K562 (cell line): ENCODE measurements around the gene NBPF20. TPM values are rescaled to one million over a fixed set of nuclear protein-coding genes. Genes with fewer than 3 reads are reported as not detected.
"Not testable (repeated sequence)": the region's sequence is repeated elsewhere in the genome, so short reads cannot be mapped to it uniquely, and the experiment has no call there.

Experiments
- ARNT ChIP-seq, 2 experiments: fragments of 450-650 bp; IDR thresholded peaks; 2 replicates each; pipeline ENCODE4 v1.6.1; 2016; ENCODE audit warnings: mild to moderate bottlenecking in 1 of 2
- CEBPG ChIP-seq, 3 experiments: fragments of 200-800 bp in 1 of 3; sonication (Bioruptor generic) in 1 of 3; sonication (generic) in 1 of 3; formaldehyde crosslinking in 1 of 3; IDR thresholded peaks in 2 of 3; conservative IDR thresholded peaks in 1 of 3; 2 replicates each; pipeline versions ENCODE4 v1.6.1 to v1.8.0; 2016 to 2022; ENCODE audit warnings: missing compliant biosample characterization in 2 of 3, missing genetic modification characterization in 2 of 3, mild to moderate bottlenecking in 1 of 3, missing genetic modification reagents in 1 of 3
- GTF2A2 ChIP-seq: IDR thresholded peaks from 2 replicates; pipeline ENCODE4 v1.6.1; 2016; ENCODE audit warnings: mild to moderate bottlenecking, missing genetic modification characterization, missing compliant biosample characterization
- ILF3 ChIP-seq: fragments of 450-650 bp; IDR thresholded peaks from 2 replicates; pipeline ENCODE4 v1.6.1; 2018; ENCODE audit warnings: antibody characterized with exemption, mild to moderate bottlenecking, moderate library complexity, borderline replicate concordance
- JUND ChIP-seq, 2 experiments: IDR thresholded peaks; 2 replicates in 1 of 2; 3 replicates in 1 of 2; pipeline ENCODE4 v1.6.1; 2011; ENCODE audit warnings: borderline replicate concordance in 2 of 2, low read depth in 2 of 2, low read length in 2 of 2, improper control_type of control experiment in 1 of 2, missing biosample characterization in 1 of 2, missing genetic modification characterization in 1 of 2, missing genetic modification reagents in 1 of 2
- KDM1A ChIP-seq, 2 experiments: fragments of 450-650 bp; IDR thresholded peaks; 2 replicates each; pipeline ENCODE4 v1.6.1; 2016; ENCODE audit warnings: mild to moderate bottlenecking in 2 of 2
- MLLT1 ChIP-seq, 2 experiments: fragments of 450-650 bp; IDR thresholded peaks; 2 replicates each; pipeline ENCODE4 v1.6.1; 2016
- MYC ChIP-seq, 2 experiments: fragments of 250-450 bp in 1 of 2; sonication (Bioruptor Pico) in 1 of 2; IDR thresholded peaks; 2 replicates each; pipeline versions ENCODE4 v1.5.1 to v1.6.1; 2012 to 2021; ENCODE audit warnings: low read depth in 2 of 2, borderline replicate concordance in 1 of 2, improper control_type of control experiment in 1 of 2, low read length in 1 of 2, mild to moderate bottlenecking in 1 of 2, moderate library complexity in 1 of 2
- NCOA6 ChIP-seq: fragments of 450-650 bp; IDR thresholded peaks from 2 replicates; pipeline ENCODE4 v1.6.1; 2017; ENCODE audit warnings: mild to moderate bottlenecking
- NFXL1 ChIP-seq: fragments of 450-650 bp; formaldehyde crosslinking; IDR thresholded peaks from 2 replicates; pipeline ENCODE4 v1.4.0; 2021; ENCODE audit warnings: mild to moderate bottlenecking
- PHF20 ChIP-seq: fragments of 450-650 bp; IDR thresholded peaks from 2 replicates; pipeline ENCODE4 v1.6.1; 2018; ENCODE audit not compliant: partially characterized antibody
- SMARCE1 ChIP-seq: fragments of 450-650 bp; IDR thresholded peaks from 2 replicates; pipeline ENCODE4 v1.7.1; 2016; ENCODE audit warnings: mild to moderate bottlenecking
- ZBTB8A ChIP-seq: fragments of 450-650 bp; IDR thresholded peaks from 2 replicates; pipeline ENCODE4 v1.6.1; 2018; ENCODE audit warnings: mild to moderate bottlenecking, moderate library complexity; ENCODE audit not compliant: partially characterized antibody
- ZNF239 ChIP-seq: fragments of 250-450 bp; sonication (Bioruptor Pico); IDR thresholded peaks from 2 replicates; pipeline ENCODE4 v1.4.0; 2020; ENCODE audit warnings: mild to moderate bottlenecking
- ZNF354B ChIP-seq: fragments of 250-450 bp; sonication (Bioruptor Pico); IDR thresholded peaks from 2 replicates; pipeline ENCODE4 v1.4.0; 2020
- ZNF717 ChIP-seq: fragments of 250-450 bp; sonication (Bioruptor Pico); IDR thresholded peaks from 2 replicates; pipeline ENCODE4 v1.5.0; 2021
- ZNF75A ChIP-seq: fragments of 450-650 bp; formaldehyde crosslinking; IDR thresholded peaks from 2 replicates; pipeline ENCODE4 v1.4.0; 2020; ENCODE audit warnings: mild to moderate bottlenecking
- polyA plus RNA-seq, 8 experiments: library from polyadenylated mRNA; depleted of rRNA in 4 of 8; stranded (reverse) in 5 of 8; unstranded in 3 of 8; fragments of >200 nt; fragmentation: Nextera tagmentation in 2 of 8; fragmentation: Illumina TruSeq in 1 of 8; extraction: Ambion mirVana in 2 of 8; extraction: Trizol in 1 of 8; gene quantifications; 2 replicates each; pipeline versions ENCODE4 v1.2.1 to v1.2.3, GENCODE V29; 2011 to 2014; ENCODE audit warnings: inconsistent platforms in 1 of 8, missing spikeins in 1 of 8
- total RNA-seq, 7 experiments: library from RNA; depleted of rRNA in 6 of 7; stranded (reverse); fragments of >200 nt in 6 of 7; fragmentation: Illumina TruSeq in 2 of 7; extraction: Trizol in 2 of 7; gene quantifications; 2 replicates each; pipeline versions ENCODE4 v1.2.1 to v1.2.3, GENCODE V29; 2011 to 2021; ENCODE audit warnings: low replicate concordance in 1 of 7
- TF ChIP-seq, protein P1 (sequence below): fragments of 450-650 bp; IDR thresholded peaks from 2 replicates; pipeline ENCODE4 v1.6.1; 2016; ENCODE audit warnings: missing biosample characterization, missing genetic modification characterization
- TF ChIP-seq, protein P2 (sequence below): fragments of 250-450 bp; sonication (Bioruptor Pico); IDR thresholded peaks from 2 replicates; pipeline ENCODE4 v1.5.0; 2020; ENCODE audit warnings: mild to moderate bottlenecking, borderline replicate concordance
- TF ChIP-seq, protein P3 (sequence below): fragments of 200-800 bp; sonication (Bioruptor generic); IDR thresholded peaks from 2 replicates; pipeline ENCODE4 v1.6.1; 2017; ENCODE audit warnings: missing genetic modification characterization, missing compliant biosample characterization

Gene NBPF20
- total and polyA plus RNA-seq, 9 of the 15 experiments (the other 6 are each of a cell fraction or from before 2014, with no cell fraction given) = 0.38 to 2.7 (median 1.00) TPM

GRCh38 chr1:145465405-145466144 lies 40.2 kb upstream of the NBPF20 start (continued):
- peak; percentile 93 to 97 for TF ChIP-seq MLLT1 (IDR thresholded peaks at IDR 0.05)
- peak; percentile 91 for TF ChIP-seq NFXL1
- peak in 1 of 2 experiments; percentile 41; a peak in 1 of 4 replicates for TF ChIP-seq KDM1A (IDR thresholded peaks at IDR 0.05)
- peak; percentile 47 for TF ChIP-seq ZNF239 (CRISPR knock-in tag)
- peak; percentile 76 for TF ChIP-seq ZBTB8A
- peak; percentile 99 for TF ChIP-seq ILF3
- peak; percentile 62 for TF ChIP-seq JUND (IDR thresholded peaks at IDR 0.05; ENCODE audit: borderline replicate concordance, low read depth, low read length)
- peak; percentile 57; the same call in 1 of the 3 replicates for TF ChIP-seq JUND (tag; IDR thresholded peaks at IDR 0.05; ENCODE audit: borderline replicate concordance, low read depth, low read length)
- TF ChIP-seq ZNF354B (CRISPR knock-in tag) = peak; percentile 65; the same call in 1 of the 2 replicates
- peak; percentile 54; the same call in 1 of the 2 replicates for TF ChIP-seq SMARCE1
- TF ChIP-seq, protein P1, sequence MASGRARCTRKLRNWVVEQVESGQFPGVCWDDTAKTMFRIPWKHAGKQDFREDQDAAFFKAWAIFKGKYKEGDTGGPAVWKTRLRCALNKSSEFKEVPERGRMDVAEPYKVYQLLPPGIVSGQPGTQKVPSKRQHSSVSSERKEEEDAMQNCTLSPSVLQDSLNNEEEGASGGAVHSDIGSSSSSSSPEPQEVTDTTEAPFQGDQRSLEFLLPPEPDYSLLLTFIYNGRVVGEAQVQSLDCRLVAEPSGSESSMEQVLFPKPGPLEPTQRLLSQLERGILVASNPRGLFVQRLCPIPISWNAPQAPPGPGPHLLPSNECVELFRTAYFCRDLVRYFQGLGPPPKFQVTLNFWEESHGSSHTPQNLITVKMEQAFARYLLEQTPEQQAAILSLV (tag) = 0 out of 2 replicates have a peak, but pooled peaks have one; percentile 18
- peak; percentile 67; the same call in 1 of the 2 replicates for TF ChIP-seq CEBPG (CRISPR knock-in tag; IDR thresholded peaks at IDR 0.05)
- not testable (repeated sequence) for TF ChIP-seq CEBPG (tag; conservative IDR thresholded peaks at IDR 0.05 in 1 of 2, IDR thresholded peaks at IDR 0.05 in 1 of 2)
- TF ChIP-seq GTF2A2 (tag) = peak; percentile 80
- TF ChIP-seq MYC (IDR thresholded peaks at IDR 0.05; ENCODE audit: low read depth, low read length) = peak; percentile 48; the same call in 1 of the 2 replicates
- TF ChIP-seq MYC (CRISPR knock-in tag; IDR thresholded peaks at IDR 0.05; ENCODE audit: borderline replicate concordance, low read depth) = 0 out of 2 replicates have a peak, but pooled peaks have one; percentile 28
- TF ChIP-seq ARNT (IDR thresholded peaks at IDR 0.05) = peak; percentile 83 to 96
- peak; percentile 45 for TF ChIP-seq NCOA6
- TF ChIP-seq, protein P2, sequence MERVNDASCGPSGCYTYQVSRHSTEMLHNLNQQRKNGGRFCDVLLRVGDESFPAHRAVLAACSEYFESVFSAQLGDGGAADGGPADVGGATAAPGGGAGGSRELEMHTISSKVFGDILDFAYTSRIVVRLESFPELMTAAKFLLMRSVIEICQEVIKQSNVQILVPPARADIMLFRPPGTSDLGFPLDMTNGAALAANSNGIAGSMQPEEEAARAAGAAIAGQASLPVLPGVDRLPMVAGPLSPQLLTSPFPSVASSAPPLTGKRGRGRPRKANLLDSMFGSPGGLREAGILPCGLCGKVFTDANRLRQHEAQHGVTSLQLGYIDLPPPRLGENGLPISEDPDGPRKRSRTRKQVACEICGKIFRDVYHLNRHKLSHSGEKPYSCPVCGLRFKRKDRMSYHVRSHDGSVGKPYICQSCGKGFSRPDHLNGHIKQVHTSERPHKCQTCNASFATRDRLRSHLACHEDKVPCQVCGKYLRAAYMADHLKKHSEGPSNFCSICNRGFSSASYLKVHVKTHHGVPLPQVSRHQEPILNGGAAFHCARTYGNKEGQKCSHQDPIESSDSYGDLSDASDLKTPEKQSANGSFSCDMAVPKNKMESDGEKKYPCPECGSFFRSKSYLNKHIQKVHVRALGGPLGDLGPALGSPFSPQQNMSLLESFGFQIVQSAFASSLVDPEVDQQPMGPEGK (CRISPR knock-in tag) = peak; percentile 93; the same call in 1 of the 2 replicates
- TF ChIP-seq, protein P3, sequence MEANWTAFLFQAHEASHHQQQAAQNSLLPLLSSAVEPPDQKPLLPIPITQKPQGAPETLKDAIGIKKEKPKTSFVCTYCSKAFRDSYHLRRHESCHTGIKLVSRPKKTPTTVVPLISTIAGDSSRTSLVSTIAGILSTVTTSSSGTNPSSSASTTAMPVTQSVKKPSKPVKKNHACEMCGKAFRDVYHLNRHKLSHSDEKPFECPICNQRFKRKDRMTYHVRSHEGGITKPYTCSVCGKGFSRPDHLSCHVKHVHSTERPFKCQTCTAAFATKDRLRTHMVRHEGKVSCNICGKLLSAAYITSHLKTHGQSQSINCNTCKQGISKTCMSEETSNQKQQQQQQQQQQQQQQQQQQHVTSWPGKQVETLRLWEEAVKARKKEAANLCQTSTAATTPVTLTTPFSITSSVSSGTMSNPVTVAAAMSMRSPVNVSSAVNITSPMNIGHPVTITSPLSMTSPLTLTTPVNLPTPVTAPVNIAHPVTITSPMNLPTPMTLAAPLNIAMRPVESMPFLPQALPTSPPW (CRISPR knock-in tag) = peak; percentile 58
- peak; percentile 60 for TF ChIP-seq PHF20
- peak; percentile 76; the same call in 1 of the 2 replicates for TF ChIP-seq ZNF75A (CRISPR knock-in tag)
- peak; percentile 96 for TF ChIP-seq ZNF717 (CRISPR knock-in tag)
